ENCODE measurements around the gene FTCDNL1. TPM values are rescaled to one million over a fixed set of nuclear protein-coding genes. Genes with fewer than 3 reads are reported as not detected.

The FTCDNL1 gene
- total RNA-seq, 1 experiment from 2014 or later, result 7.6 TPM

- DNase-seq (ENCODE audit: low read depth, low spot score), result no peak
- in situ Hi-C loops (cut with HindIII; ENCODE audit: low pct_unique_long_range_greater_than_20kb, low sequenced_read_pairs), result no loop called here
Measured at GRCh38 chr2:199807966-199808365, 43.0 kb downstream of the FTCDNL1 start.

- in situ Hi-C loops (cut with HindIII; ENCODE audit: low pct_unique_long_range_greater_than_20kb, low sequenced_read_pairs), result no loop called here
- DNase-seq (ENCODE audit: low read depth, low spot score), result no peak
Measured at GRCh38 chr2:199806179-199806578, 44.8 kb downstream of the FTCDNL1 start.

GRCh38 chr2:199804831-199805230, 46.2 kb downstream of the FTCDNL1 start:
- DNase-seq (ENCODE audit: low read depth, low spot score), result no peak

GRCh38 chr2:199798831-199799580, 52.0 kb downstream of the FTCDNL1 start:
- DNase-seq (ENCODE audit: low read depth, low spot score), result peak; percentile 95

More at GRCh38 chr2:199804831-199805230, 46.2 kb downstream of the FTCDNL1 start:
- in situ Hi-C loops (cut with HindIII; ENCODE audit: low pct_unique_long_range_greater_than_20kb, low sequenced_read_pairs), result no loop called here

GRCh38 chr2:199797431-199798403, 53.3 kb downstream of the FTCDNL1 start:
- in situ Hi-C loops (cut with HindIII; ENCODE audit: low pct_unique_long_range_greater_than_20kb, low sequenced_read_pairs), result no loop called here
- peak; percentile 34 for DNase-seq (ENCODE audit: low read depth, low spot score)

More at GRCh38 chr2:199798831-199799580, 52.0 kb downstream of the FTCDNL1 start:
- in situ Hi-C loops (cut with HindIII; ENCODE audit: low pct_unique_long_range_greater_than_20kb, low sequenced_read_pairs), result no loop called here

- in situ Hi-C loops (cut with HindIII; ENCODE audit: low pct_unique_long_range_greater_than_20kb, low sequenced_read_pairs), result no loop called here
- no peak for DNase-seq (ENCODE audit: low read depth, low spot score)
Measured at GRCh38 chr2:199792381-199792780, 58.6 kb downstream of the FTCDNL1 start.

GRCh38 chr2:199791326-199791725, 59.7 kb downstream of the FTCDNL1 start:
- no peak for DNase-seq (ENCODE audit: low read depth, low spot score)
- in situ Hi-C loops (cut with HindIII; ENCODE audit: low pct_unique_long_range_greater_than_20kb, low sequenced_read_pairs), result no loop called here

GRCh38 chr2:199784512-199784911, 66.5 kb downstream of the FTCDNL1 start:
- in situ Hi-C loops (cut with HindIII; ENCODE audit: low pct_unique_long_range_greater_than_20kb, low sequenced_read_pairs), result no loop called here
- no peak for DNase-seq (ENCODE audit: low read depth, low spot score)

GRCh38 chr2:199779589-199779988, 71.4 kb downstream of the FTCDNL1 start:
- in situ Hi-C loops (cut with HindIII; ENCODE audit: low pct_unique_long_range_greater_than_20kb, low sequenced_read_pairs), result no loop called here
- no peak for DNase-seq (ENCODE audit: low read depth, low spot score)

GRCh38 chr2:199778655-199779054, 72.3 kb downstream of the FTCDNL1 start:
- in situ Hi-C loops (cut with HindIII; ENCODE audit: low pct_unique_long_range_greater_than_20kb, low sequenced_read_pairs), result no loop called here
- DNase-seq (ENCODE audit: low read depth, low spot score), result no peak

GRCh38 chr2:199777916-199778315, 73.1 kb downstream of the FTCDNL1 start:
- no peak for DNase-seq (ENCODE audit: low read depth, low spot score)
- in situ Hi-C loops (cut with HindIII; ENCODE audit: low pct_unique_long_range_greater_than_20kb, low sequenced_read_pairs), result no loop called here

GRCh38 chr2:199777315-199777714, 73.7 kb downstream of the FTCDNL1 start:
- in situ Hi-C loops (cut with HindIII; ENCODE audit: low pct_unique_long_range_greater_than_20kb, low sequenced_read_pairs), result no loop called here
- DNase-seq (ENCODE audit: low read depth, low spot score), result no peak

- in situ Hi-C loops (cut with HindIII; ENCODE audit: low pct_unique_long_range_greater_than_20kb, low sequenced_read_pairs), result no loop called here
- DNase-seq (ENCODE audit: low read depth, low spot score), result no peak
Measured at GRCh38 chr2:199775267-199775666, 75.7 kb downstream of the FTCDNL1 start.

- in situ Hi-C loops (cut with HindIII; ENCODE audit: low pct_unique_long_range_greater_than_20kb, low sequenced_read_pairs), result no loop called here
Measured at GRCh38 chr2:199772035-199772976, 78.7 kb downstream of the FTCDNL1 start.

GRCh38 chr2:199770716-199771115, 80.3 kb downstream of the FTCDNL1 start:
- no peak for DNase-seq (ENCODE audit: low read depth, low spot score)
- in situ Hi-C loops (cut with HindIII; ENCODE audit: low pct_unique_long_range_greater_than_20kb, low sequenced_read_pairs), result no loop called here

More at GRCh38 chr2:199772035-199772976, 78.7 kb downstream of the FTCDNL1 start:
- DNase-seq (ENCODE audit: low read depth, low spot score), result peak; percentile 44

GRCh38 chr2:199765646-199766045, 85.3 kb downstream of the FTCDNL1 start:
- no peak for DNase-seq (ENCODE audit: low read depth, low spot score)
- in situ Hi-C loops (cut with HindIII; ENCODE audit: low pct_unique_long_range_greater_than_20kb, low sequenced_read_pairs), result no loop called here

GRCh38 chr2:199764273-199764800, 86.7 kb downstream of the FTCDNL1 start:
- in situ Hi-C loops (cut with HindIII; ENCODE audit: low pct_unique_long_range_greater_than_20kb, low sequenced_read_pairs), result no loop called here
- DNase-seq (ENCODE audit: low read depth, low spot score), result no peak
